Measurements from ENCODE around the gene DALRD3.
A peak's percentile ranks its signal among the peaks of the same experiment; 100 is the strongest.

Gene DALRD3

DNA sequence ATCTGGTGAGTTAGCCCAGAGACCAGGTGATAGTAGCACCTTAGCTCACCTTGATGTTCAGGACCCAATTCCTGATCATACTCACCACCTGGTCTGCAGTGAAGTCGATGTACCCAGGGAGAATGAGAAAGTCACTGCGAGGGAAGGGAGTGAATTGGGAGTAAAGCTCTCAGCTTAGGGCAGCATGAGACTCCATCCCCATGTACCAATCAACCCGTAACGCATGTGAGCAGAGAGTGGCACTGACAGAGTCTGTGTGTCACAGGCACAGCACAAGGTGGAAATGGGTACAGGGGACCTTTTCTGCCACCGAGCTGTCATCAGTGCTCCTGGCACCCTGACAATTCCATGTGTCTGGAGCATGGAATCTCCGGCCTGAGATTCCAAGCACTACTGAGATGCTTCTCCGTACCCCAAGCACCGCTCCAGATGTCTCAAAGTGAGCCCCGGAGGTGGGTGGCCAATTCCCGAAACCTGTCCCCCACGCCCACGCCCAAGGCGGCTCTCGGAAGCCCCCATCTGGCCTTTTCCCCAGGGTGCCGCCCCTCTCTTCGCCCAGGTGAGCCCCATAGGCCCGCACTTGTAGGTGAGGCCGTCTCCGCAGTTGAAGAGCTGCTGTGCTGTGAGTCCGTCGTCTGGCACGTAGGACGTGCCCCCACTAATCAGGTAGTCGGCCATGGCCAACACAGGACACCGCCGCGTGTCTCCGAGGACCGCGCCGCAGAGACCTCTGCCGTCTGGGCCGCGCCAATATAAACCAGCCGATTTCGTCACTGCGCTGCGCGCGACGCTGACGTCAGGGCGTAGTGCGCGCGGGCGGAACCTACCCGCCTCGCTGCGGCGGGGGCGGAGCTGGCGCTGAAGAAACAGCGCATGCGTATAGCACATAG is 10.5 kb upstream of the DALRD3 start, which contains the start of gene IMPDH2:
TSS of gene IMPDH2 (minus strand) at position 726 of the 890 bp plus-strand sequence. CDS start at position 678, 48 bp downstream.
- TF ChIP-seq POLR2AphosphoS5 (IDR thresholded peaks at IDR 0.05; ENCODE audit: low read depth, low read length): peak; percentile 100
- peak; percentile 100 for TF ChIP-seq POLR2A (IDR thresholded peaks at IDR 0.05; ENCODE audit: low read depth, low read length)
- 0 out of 2 replicates have a peak, but pooled peaks have one; percentile 38 for TF ChIP-seq TAF1 (IDR thresholded peaks at IDR 0.05; ENCODE audit: borderline replicate concordance, low read depth, low read length)
- peak; percentile 99 for FAIRE-seq
- DNase-seq (ENCODE audit: insufficient read length): peak; percentile 76

DNA sequence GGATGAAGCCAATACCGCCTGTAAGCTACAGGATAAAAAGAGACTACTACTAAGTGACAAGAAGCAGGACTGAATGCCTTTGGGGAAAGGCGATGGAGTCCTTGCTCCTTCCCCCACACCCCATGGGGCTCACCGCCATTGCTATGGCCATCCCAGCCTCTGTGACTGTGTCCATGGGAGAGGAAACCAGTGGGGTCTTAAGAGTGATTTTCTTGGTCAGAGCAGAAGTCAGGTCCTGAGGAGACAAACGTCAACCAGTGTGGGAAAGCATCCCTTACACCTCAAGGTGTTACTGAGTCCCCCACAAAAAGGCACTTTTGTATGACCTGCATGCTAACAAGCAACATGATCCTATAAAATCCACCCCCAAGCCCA is 9.9 kb upstream of the DALRD3 start:
- DNase-seq (ENCODE audit: insufficient read length): no peak
- no peak for TF ChIP-seq TAF1 (IDR thresholded peaks at IDR 0.05; ENCODE audit: borderline replicate concordance, low read depth, low read length)
- TF ChIP-seq POLR2A (IDR thresholded peaks at IDR 0.05; ENCODE audit: low read depth, low read length): no peak
- TF ChIP-seq POLR2AphosphoS5 (IDR thresholded peaks at IDR 0.05; ENCODE audit: low read depth, low read length): no peak
- no peak for FAIRE-seq

DNA sequence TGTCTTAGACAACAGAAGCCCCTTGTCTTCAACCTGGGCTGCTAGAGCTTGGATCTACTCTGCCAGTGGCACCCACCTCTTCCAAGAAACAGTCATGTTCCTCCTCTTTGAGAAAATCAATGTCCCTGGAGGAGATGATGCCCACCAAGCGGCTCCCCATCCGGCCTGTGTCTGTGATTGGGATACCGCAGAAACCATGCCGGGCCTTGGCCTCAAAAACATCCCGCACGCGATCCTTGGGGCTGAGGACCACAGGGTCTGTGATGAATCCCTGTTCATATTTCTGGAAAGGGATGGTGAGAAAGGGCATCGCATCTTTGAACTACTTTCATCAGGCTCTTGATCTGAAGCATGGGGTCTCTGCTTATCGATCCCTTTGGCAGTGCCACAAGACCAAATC is 9.3 kb upstream of the DALRD3 start:
- no peak for DNase-seq (ENCODE audit: insufficient read length)
- no peak for FAIRE-seq
- TF ChIP-seq TAF1 (IDR thresholded peaks at IDR 0.05; ENCODE audit: borderline replicate concordance, low read depth, low read length) (no peak), POLR2AphosphoS5 (IDR thresholded peaks at IDR 0.05; ENCODE audit: low read depth, low read length) (no peak; the same call in 1 of the 2 replicates), POLR2A (IDR thresholded peaks at IDR 0.05; ENCODE audit: low read depth, low read length) (no peak; the same call in 1 of the 2 replicates)

DNA sequence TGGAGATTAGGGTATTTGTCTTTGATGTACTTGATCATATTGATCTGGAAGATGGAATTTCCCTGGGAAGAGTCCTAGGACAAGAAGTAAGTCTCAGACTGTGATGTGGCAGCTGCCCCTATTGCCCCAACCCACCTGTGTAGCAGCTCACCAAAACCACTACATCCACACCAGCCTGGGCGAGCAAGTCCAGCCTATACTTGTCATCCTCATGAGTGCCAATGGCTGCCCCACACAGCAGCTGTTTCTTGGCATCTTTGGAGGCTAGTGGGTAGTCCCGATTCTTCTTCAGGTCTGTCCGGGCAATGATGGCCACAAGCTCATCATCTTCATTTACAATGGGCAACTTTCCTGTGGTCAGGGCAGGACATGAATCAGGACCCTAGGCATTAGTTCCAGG is 8.2 kb upstream of the DALRD3 start:
- no peak for TF ChIP-seq POLR2A (IDR thresholded peaks at IDR 0.05; ENCODE audit: low read depth, low read length)
- TF ChIP-seq POLR2AphosphoS5 (IDR thresholded peaks at IDR 0.05; ENCODE audit: low read depth, low read length): peak; percentile 55; the same call in 1 of the 2 replicates
- TF ChIP-seq TAF1 (IDR thresholded peaks at IDR 0.05; ENCODE audit: borderline replicate concordance, low read depth, low read length): no peak
- FAIRE-seq (no peak), DNase-seq (ENCODE audit: insufficient read length) (no peak)

DNA sequence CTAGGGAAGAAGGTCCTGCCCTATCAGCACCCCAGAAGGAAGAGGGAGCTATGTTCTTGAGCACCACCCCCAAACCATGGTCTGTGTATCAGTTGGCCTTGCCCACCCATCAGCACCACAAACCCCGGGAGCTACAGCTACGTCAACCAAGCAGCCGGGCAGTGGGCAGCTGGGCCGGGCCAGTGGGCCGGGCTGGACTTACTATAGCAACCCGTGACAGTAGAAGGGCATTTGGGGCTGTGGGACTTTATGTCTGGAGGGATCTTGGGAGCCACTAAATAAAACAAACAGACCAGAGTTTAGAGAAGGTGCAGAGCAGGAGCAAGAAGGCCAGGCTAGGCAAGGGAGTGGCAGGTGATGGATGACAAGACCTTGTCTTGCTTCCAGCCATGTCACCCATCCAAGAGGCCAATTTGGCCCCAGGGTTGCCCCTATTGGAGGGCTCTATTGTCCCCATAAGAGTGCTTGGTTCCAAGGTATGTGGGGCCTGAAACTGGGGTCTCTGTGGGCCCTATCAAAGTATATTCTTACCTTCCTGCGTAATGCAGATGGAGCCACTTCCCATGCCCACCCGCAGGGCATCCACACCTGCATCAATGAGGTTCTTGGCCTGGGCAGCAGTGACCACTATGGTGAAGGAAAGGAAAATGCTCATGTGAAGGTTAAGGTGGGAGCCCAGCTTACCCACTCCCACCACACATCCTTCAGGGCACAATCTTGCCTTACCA is 7.6 kb upstream of the DALRD3 start:
- DNase-seq (ENCODE audit: insufficient read length): no peak
- FAIRE-seq: no peak
- TF ChIP-seq POLR2AphosphoS5 (IDR thresholded peaks at IDR 0.05; ENCODE audit: low read depth, low read length): no peak; the same call in 1 of the 2 replicates
- TF ChIP-seq POLR2A (IDR thresholded peaks at IDR 0.05; ENCODE audit: low read depth, low read length): peak; percentile 20; the same call in 1 of the 2 replicates

DNA sequence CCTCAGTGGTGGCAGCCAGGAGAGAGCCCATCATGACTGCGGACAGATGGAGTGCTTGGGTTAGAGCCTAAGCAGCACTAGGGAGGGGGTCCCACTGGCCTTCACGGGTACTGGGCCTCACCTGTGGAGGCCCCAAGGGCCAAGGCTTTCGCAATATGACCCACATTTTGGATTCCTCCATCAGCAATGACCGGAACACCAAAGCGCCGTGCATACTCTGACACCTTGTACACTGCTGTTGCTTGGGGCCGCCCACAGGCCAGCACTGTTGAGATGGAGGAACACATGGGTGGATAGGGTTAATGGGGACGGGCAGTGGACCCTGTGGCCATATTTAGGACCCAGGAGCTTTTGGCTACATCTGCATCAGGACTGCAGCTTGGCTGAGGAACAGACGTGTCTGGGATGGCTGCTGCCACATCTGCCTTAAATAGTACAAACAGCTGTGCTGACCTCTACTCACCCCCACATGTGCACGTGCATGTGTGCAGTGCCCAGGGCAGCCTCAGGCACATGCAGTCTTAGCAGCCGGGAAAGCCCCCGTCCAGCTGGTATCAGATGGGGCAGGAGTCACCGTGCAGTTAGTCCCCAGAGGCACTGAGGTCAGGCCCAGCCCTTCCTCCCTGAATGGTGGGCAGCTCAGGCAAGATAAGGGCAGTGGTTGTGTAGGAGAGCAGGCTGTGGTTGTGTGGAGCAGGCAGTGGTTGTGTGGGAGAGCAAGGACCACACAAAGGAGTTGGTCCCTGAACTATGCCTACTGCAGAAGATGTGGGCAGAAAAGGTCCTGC is 6.8 kb upstream of the DALRD3 start:
- TF ChIP-seq POLR2AphosphoS5 (IDR thresholded peaks at IDR 0.05; ENCODE audit: low read depth, low read length) (peak; percentile 87), POLR2A (IDR thresholded peaks at IDR 0.05; ENCODE audit: low read depth, low read length) (peak; percentile 61; the same call in 1 of the 2 replicates), TAF1 (IDR thresholded peaks at IDR 0.05; ENCODE audit: borderline replicate concordance, low read depth, low read length) (no peak)
- DNase-seq (ENCODE audit: insufficient read length) (no peak), FAIRE-seq (no peak)

DNA sequence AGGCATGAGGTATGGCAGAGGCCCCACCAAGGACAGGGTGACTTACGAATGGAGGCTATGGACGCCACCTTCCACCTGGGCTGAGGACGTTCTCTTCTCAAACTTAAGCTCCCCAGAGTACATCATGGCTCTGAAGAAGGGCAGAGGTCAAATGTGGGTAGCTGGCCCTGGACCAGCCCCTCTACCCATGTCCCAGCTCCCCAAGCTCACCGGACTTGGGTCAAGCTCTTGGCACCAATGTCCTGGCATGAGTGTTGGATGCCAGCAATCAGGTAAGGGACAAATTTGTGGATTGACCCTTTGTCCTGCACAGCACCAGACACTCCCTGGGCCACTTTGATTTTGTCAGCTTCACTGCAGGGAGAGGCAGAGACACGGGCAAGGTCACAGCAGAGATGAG is 6.1 kb upstream of the DALRD3 start:
- TF ChIP-seq POLR2AphosphoS5 (IDR thresholded peaks at IDR 0.05; ENCODE audit: low read depth, low read length): no peak
- no peak for TF ChIP-seq TAF1 (IDR thresholded peaks at IDR 0.05; ENCODE audit: borderline replicate concordance, low read depth, low read length)
- peak; percentile 44 for TF ChIP-seq POLR2A (IDR thresholded peaks at IDR 0.05; ENCODE audit: low read depth, low read length)
- no peak for FAIRE-seq
- no peak for DNase-seq (ENCODE audit: insufficient read length)

DNA sequence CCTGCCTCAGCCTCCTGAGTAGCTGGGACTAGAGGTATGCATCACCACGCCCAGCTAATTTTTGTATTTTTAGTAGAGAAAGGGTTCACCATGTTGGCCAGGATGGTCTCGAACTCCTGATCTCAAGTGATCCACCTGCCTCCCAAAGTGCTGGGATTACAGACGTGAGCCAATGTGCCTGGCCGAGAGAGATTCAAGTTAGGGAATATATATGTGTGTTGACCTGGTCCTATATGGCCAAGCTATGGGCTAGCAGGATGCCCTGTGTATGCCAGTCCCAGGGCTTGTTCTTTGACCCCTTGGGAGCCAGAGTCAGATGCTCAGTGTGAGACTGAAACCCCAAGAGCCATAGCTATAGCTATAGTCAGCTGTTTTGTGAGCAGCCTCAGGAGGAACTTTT is 5.4 kb upstream of the DALRD3 start:
- TF ChIP-seq POLR2A (IDR thresholded peaks at IDR 0.05; ENCODE audit: low read depth, low read length) (no peak), POLR2AphosphoS5 (IDR thresholded peaks at IDR 0.05; ENCODE audit: low read depth, low read length) (no peak), TAF1 (IDR thresholded peaks at IDR 0.05; ENCODE audit: borderline replicate concordance, low read depth, low read length) (no peak)
- FAIRE-seq (no peak), DNase-seq (ENCODE audit: insufficient read length) (no peak)

DNA sequence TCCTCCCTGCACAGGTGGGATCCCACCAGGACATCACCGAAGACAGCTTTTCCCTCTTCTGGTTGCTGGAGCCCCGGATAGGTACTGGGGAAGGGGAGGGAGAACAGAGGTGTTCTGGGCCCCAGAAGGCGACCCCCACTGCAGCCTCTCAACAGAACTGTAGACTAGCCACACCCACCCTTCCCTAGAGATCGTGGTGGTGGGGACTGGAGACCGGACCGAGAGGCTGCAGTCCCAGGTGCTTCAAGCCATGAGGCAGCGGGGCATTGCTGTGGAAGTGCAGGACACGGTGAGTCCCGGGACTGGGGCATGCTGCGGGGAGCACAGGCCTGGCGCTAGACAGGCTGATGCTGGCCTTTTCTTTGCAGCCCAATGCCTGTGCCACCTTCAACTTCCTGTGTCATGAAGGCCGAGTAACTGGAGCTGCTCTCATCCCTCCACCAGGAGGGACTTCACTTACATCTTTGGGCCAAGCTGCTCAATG is 4.3 kb upstream of the DALRD3 start:
- FAIRE-seq (no peak), DNase-seq (ENCODE audit: insufficient read length) (no peak)
- peak; percentile 74 for TF ChIP-seq POLR2A (IDR thresholded peaks at IDR 0.05; ENCODE audit: low read depth, low read length)
- peak; percentile 47; the same call in 1 of the 2 replicates for TF ChIP-seq POLR2AphosphoS5 (IDR thresholded peaks at IDR 0.05; ENCODE audit: low read depth, low read length)
- no peak for TF ChIP-seq TAF1 (IDR thresholded peaks at IDR 0.05; ENCODE audit: borderline replicate concordance, low read depth, low read length)

DNA sequence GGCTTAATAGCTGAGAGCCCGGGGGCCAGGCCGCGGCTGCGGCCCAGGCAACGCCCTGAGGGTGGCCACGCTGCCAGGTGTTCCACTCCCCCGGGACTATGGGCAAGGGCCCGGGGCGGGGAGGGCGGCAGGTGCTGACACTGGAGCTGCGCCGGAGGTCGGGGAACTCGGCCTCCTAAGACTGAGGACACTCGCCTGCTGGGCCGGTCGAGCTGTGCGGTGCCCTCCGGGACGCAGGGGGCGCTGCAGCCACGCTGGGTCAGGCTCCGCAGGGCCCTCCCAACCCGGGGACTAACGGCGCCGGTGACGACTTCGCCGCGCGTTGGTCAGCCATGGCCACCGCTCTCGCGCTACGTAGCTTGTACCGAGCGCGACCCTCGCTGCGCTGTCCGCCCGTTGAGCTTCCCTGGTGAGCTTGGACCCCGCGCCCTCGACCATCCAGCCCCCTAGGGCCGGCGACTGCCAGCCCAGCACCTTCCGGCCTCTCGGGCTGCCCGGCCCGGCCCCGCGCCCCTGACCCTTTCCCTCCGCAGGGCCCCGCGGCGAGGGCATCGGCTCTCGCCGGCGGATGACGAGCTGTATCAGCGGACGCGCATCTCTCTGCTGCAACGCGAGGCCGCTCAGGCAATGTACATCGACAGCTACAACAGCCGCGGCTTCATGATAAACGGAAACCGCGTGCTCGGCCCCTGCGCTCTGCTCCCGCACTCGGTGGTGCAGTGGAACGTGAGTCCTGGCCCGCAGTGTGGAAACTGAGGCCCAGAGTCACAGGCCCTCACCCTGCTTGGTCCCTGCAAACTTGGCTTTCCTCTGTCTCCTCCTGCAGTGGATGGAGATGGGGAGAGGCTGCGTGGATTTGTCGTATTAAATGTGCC is 3.7 kb upstream of the DALRD3 start, which contains the start of gene NDUFAF3:
TSS of gene NDUFAF3 (plus strand) at position 309 of the 875 bp plus-strand sequence. CDS start at position 333, 24 bp downstream.
- DNase-seq (ENCODE audit: insufficient read length): peak; percentile 88
- peak; percentile 91 for TF ChIP-seq POLR2AphosphoS5 (IDR thresholded peaks at IDR 0.05; ENCODE audit: low read depth, low read length)
- TF ChIP-seq POLR2A (IDR thresholded peaks at IDR 0.05; ENCODE audit: low read depth, low read length): peak; percentile 80
- peak; percentile 79; the same call in 1 of the 2 replicates for TF ChIP-seq TAF1 (IDR thresholded peaks at IDR 0.05; ENCODE audit: borderline replicate concordance, low read depth, low read length)
- peak; percentile 98 for FAIRE-seq
